GM18870 (cell line): ENCODE data around the gene ARHGEF12.
"Not testable (repeated sequence)": the region's sequence is repeated elsewhere in the genome, so short reads cannot be mapped to it uniquely, and the experiment has no call there.

Experiments
- ATAC-seq: cut with Tn5 transposase; IDR thresholded peaks from one replicate; pipeline ENCODE4 v1.9.1; 2021; ENCODE audit warnings: moderate library complexity; ENCODE audit not compliant: unreplicated experiment

Gene ARHGEF12

DNA sequence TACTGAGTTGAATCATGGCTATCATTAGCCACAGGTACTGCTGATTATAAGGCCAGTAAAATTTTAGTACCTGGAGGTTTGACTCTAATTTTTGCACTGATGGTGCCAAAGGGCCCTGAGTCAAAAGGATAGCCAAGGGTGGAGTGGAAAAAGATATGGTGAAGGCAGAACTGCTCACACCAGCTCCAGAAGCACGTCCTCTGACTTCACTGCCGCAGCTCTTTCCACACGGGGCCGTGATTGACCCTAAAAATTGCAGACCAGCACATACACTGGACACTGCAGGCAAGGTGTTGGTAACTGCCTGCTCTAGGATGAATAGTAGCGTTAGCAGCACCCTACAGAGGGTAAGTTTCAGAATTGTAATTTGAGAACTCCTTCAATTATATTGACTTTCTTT lies 149.9 kb downstream of the ARHGEF12 start:
- ATAC-seq = no peak

DNA sequence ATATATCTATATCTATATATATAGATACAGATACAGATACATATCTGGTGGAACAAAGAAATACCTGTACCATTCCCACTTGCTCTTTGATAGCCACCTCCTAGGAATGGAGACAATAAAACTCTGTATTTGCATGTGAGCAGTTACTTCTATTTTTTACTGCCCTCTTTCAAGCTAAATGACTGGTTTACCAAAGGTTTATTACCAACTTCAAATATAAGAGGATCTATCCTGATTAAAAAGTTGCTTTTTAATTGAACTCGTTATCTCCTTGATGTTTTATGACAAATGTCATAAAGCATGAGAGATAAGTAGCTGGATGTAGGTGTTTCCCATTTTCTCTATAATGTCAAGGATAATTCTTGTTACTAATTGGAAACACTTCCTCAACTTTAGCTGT lies 153.6 kb downstream of the ARHGEF12 start:
- no peak for ATAC-seq

DNA sequence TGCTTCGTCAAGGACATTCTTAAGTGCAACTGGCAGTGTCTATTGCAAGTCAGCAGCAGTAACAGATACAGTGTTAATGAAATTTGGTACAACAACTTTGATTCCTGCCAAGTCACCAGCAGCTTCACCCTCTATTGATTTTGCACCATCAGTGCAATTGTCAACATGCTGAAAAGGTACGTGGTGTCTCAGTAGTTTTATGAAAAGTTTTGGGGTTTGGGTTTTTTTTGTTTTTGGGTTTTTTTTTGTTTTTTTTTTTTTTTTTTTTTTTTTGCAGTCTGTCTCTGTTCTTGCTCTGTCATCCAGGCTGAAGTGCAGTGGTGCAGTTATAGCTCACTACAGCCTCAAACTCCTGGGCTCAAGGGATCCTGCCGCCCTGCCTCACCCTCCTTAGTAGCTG lies 156.3 kb downstream of the ARHGEF12 start:
- no peak for ATAC-seq

DNA sequence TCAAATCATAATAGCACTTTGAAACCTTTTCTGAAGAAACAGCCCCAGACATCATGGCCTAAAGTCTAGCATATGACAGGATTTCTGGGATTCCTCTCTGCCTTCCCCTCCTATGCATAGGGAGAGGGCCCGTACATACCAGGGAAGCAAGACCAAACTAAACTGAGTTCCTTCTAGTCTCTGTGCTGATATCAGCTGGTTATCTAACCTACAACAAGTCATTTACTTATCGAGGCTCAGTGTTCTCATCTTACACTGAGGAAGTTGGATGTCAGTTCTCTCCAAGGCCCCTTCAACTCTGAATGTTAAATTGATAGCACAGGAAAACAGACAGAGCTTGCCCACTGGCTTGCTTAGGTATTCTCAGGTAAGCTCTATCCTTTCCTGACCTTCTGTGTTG lies 158.4 kb downstream of the ARHGEF12 start:
- ATAC-seq = no peak

DNA sequence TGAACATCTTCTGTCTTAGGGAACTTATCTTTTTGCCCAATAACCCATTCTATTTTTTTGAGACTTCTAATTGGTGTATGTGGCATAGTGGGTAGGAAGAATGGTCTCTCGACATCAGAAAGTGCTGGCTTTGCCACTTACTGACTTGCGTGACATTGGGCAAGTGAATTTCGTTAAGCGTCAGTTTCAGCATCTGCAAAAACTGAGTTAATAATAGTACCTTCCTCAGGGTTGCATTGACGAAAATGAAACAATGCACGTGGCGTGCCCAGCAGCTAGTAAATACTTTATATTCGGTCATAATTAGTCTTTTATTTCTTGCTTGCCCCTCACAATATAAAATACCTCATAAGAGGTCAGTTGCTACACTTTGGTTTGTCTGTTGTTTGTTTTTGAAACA lies 162.9 kb downstream of the ARHGEF12 start:
- ATAC-seq = no peak

DNA sequence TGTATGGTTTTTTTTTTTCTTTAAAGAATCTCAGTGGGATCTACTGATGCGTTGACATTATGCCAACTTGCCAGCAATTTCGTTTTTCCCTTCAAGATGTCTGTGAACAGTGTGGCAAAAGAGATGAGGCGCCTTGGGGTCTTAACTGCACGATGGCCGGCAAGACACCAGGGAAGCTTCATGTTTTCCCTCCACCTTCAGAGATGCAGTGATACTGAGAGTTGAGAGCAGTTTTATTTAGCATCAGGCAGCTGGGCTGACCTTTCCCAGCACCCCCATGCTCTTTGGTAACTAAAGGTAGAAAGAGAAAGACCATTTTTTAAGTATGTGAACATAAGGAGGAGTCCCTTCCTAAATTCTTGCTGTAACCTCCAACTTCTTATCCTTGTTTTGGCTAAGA lies 163.6 kb downstream of the ARHGEF12 start:
- ATAC-seq = no peak

DNA sequence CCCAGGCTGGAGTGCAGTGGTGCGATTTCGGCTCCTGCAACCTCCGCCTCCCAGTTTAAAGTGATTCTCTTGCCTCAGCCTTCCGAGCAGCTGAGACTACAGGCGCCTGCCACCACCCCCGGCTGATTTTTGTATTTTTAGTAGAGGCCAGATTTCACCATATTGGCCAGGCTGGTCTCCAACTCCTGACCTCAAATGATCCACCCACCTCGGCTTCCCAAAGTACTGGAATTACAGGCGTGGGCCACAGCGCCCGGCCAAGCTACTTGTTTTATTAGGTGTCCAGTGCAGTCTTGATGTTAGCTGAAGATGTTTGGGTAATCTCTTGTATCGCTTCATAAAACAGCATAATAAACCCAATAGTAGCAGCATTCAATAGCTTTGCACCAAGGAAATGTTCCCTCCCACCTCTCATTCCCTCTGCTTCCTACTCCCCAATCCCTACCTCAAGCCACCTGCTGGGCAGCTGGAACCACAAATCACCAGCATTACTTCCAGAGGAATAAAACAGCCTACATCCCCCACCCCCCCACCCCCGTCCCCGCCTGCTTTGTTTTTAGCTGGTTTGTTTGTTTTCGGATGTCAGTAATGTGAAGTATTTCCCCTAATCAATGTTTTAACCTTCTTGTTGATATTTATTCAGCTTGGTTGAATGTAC lies 164.3 kb downstream of the ARHGEF12 start:
- no peak for ATAC-seq

DNA sequence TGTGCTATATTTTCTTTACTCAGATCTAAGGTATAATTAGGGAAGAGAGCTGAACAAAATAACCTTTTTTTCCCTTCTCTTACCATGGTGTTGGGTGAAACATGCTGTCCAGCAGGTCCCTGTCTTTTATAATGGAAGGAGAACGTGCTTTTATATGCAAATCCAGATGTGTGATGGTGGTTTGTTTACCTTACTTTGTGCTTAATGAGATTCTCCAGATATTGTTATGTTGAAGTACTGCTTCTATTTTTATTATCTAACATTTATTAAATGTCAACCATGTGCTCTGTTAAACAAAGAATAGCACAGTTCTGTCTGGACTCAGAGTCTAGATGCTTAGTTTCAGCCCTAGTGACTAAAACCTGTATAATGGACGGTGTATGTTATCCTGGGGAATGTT lies 165.2 kb downstream of the ARHGEF12 start:
- no peak for ATAC-seq

DNA sequence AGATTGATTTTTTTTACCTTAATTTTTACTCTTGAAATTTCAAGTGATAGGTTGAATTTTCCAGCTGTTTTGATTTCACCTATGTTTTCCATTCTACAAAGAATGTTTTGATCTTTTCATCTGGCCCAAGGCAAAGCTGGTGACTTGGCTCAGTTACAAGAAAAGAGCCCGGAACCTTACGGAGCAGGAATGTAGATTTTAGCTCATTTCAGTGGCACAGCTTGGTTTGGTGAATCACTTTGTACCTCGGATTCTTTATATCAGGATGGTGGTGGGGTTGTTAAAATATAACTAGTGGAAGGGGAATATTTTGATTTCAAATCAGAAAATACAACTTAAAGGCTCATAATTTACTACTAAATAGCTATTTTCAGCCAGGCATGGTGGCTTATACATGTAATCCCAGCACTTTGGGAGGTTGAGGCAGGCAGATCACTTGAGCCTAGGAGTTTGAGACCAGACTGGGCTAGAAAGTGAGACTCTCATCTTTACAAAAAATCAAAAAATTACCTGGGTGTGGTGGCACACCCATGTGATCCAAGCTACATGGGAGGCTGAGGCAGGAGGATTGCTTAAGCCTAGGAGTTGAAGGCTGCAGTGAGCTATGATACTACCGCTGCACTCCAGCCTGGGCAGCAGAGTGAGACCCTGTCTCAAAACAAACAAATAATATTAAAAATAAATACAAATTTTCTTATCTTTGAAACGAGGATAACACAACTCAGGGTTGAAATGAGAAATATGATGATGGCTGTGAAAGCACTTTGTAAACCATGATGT lies 166.0 kb downstream of the ARHGEF12 start:
- ATAC-seq = no peak

DNA sequence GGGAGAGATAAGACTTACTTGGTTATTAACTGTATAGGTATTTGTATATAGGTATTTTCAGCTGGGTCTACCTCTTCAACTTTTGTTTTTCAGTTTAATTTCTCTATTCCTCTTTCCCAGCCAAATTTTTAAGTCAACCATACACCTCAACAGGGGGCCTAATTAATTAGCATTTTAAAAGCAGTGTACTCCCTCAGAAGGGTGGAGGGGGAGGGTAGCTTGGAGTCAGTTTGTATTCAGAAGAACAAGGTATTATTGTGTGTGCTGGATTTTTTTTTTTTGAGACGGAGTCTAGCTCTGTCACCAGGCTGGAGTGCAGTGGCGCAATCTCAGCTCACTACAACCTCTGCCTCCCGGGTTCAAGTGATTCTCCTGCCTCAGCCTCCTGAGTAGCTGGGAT lies 167.3 kb downstream of the ARHGEF12 start:
- ATAC-seq = not testable (repeated sequence)

DNA sequence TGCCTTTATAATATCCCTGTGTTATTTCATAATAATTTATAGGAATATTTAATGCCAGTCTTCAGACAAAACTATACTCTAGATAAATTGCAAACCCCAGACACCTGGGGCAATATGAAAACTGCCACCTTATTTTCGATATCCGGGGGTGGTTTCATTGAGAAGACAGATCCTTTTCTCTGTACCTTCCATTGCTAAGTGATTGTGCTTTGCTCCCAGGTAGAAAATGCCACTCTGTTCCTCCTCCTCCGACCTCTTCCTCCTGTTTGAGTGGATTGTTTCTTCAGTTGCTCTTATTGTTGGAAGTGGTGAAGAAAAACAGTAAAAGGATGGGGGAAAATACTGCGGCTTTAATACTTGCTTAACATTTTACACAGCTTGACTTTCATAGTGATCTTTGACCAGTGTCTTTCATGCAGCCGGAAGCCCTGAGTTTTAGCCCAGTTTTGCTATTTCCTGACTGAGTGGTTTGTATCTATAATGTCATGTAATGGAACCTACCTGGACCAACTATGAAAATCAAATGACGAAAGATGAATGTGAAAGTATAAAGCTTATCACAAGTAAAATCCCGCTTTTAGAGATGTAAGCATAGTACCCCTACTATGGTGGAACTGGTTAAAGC lies 169.7 kb downstream of the ARHGEF12 start:
- ATAC-seq = no peak

DNA sequence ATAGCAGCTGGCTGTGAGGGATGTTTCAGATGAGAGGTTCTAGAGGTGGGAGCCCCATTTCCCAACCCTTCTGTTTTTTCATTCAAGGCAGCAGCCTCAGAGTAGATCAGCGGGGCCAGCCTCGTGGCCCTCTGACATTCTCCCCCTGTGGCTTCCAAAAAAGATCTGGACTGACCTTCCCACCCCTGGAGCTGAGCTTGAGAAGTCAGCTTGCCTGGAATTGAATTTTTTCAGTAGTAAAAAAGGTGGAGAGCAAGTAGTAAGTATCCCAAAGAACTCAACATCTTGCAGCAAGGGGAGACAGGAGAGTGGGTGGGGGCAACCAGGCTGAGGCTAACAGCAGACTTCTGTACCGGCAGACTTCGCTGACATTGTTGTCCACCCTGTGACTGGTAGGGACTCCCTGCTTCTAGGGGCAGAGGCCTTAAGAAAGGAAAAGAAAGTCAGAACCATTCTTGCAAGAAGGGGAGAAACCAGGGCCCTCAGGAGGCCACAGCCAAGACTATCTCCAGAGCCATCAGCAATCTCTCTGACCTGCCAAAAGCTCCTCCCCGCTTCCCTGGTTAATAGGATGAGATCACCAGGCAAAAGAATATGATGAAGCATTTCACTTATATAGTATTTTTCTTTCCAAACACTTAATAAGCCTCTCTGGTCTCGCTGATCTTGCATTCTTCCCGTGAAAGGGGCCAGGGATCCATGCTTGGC lies 173.3 kb downstream of the ARHGEF12 start:
- ATAC-seq = no peak

DNA sequence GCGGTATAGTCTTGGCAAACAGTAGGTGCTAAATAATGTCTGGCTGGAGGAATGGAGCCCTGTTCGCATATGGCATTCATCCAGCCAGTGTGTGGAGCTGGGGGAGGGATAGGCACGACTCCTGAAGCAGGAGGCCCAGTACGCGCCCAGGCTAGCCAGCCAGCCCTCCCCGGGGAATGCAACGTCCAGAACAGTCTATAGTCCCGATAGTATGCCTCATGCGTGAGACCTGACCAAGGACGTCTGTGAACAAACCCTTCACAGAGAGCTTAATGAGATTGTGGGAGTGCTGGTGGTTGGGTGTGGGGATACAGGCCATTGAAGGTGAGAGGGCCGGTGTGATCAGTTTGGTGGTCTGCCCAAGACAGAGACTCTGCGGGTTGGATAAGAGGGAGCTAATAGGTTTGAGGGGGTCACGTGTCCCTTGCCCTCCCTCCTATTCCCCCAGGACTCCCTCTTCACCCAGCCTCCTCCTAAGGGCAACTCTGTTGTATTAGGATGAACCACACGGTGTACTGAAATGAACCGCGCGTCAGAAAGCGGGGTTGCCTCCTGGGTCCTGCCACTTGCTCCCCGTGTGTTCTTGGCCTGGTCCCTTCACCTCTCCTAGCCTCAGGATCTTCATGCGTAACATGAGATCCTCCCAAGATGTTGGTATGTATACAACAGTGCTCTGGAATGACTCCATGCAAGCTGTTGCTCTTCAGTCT lies 174.3 kb downstream of the ARHGEF12 start:
- no peak for ATAC-seq

DNA sequence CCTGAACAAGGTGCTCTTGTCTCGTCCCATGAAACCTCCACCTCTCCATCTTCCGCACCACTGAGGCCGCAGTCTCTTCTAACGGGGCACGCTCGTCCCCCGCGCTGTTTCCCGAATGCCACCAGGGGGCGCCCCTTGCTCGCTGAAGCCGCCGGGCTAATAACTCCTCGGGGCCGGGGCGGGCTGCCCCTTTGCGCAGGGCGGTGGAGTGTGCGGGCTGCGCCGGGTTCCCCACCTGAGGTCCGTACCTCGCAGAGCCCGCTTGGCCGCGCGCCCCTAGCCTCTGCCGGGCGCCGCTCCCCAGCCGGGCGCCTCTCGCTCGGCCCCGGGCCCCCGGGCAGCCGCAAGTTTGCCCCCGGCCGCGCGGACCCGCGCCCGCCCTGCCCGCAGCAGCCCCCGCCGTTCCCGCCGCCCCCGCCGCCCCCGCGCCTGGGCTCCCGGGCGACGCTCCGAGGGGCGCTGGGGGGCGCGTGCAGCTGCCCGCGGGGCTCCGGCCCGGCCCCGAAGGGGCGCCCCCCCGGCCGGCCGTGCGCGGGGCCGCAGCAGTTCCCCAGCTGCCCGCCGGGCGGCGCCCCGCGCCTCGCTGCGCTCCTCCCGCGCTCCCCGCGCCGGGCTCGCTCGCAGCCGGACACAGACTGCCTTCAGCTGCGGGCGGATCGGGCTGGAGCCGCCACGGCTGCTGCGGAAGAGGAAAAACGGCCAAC lies 175.1 kb downstream of the ARHGEF12 start, which contains the start of gene GRIK4:
Gene GRIK4, plus strand, starts transcription at position 633 of the 704 bp plus-strand sequence. CDS start 148,571 bp downstream, outside the sequence.
- peak; percentile 69 for ATAC-seq

DNA sequence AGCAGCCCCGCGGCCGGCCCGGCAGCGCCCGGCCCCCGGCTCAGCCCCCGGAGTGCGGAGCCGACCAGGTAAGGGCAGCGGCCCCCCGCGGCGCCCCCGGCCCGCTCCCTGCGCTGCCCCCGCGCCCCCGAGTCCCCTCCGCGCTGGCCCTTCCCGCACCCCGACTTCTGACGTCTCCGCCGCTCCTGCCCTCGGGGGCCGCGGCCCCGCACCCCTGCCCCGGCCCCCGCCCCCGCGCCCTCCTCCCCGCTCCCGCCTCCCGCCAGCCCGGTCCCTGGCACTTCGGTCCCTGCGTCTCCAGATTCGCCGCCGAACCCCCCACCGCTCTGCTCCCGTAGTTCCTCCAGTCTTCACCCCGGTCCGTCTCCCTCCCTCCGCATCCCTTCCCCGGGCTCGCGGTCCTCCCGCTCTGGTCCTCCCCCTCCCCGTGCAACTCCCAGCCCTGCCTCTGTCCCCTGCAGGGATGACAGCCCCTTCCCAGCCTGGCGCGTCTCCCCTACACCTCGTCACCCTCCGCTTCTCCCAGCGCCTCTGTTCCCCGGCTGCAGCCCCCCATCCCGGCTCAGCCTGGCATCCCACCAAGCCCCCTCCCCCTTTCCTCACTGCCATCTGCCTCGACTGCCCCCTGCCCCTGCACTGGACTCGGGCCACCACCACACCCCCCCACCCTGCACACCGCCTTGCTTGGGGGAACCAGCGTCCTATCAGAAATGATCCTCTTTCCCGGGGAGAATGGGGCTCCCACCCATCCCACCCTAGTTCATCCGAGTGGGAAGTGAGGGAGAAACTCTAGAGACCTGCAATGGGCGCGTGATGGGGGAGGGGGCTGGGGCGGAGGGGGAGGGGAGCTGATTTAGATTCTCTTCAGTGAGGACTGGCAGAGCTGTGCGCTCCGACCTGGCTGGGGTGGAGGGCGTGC lies 175.9 kb downstream of the ARHGEF12 start:
- ATAC-seq = no peak

DNA sequence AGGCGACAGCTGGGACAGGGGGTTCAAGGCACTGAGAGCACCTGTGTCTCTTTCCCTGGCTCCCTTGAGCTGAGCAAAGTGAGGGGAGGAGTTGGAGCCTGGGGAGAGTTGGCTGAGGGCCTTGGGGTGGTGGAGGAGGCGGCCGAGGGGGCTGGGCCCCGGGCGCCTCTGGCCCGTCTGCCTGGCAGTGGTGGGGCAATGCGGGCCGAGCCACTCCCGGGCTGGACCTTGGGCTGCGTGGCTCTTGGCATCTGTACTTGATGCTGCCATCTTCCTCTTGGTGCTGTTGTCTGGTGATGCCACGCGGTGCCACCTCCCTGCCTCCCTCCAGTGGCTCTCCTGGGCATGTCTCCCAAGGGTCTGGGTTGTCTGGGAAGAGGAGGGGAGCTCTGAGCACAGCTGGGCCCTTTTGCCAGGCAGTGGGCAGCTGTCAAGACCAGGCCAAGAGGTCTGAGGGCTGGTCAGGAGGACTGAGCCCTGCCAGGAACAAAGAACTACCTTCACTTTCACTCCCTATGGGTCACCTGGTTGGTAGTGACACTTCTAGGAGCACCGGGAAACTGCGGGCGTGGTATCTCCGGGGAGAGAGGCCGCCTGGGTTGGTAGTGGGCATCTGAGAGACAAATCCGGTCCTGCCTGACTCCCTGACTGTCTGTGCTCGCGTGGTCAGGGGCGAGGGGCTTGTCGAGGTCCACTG lies 176.7 kb downstream of the ARHGEF12 start:
- ATAC-seq = no peak

DNA sequence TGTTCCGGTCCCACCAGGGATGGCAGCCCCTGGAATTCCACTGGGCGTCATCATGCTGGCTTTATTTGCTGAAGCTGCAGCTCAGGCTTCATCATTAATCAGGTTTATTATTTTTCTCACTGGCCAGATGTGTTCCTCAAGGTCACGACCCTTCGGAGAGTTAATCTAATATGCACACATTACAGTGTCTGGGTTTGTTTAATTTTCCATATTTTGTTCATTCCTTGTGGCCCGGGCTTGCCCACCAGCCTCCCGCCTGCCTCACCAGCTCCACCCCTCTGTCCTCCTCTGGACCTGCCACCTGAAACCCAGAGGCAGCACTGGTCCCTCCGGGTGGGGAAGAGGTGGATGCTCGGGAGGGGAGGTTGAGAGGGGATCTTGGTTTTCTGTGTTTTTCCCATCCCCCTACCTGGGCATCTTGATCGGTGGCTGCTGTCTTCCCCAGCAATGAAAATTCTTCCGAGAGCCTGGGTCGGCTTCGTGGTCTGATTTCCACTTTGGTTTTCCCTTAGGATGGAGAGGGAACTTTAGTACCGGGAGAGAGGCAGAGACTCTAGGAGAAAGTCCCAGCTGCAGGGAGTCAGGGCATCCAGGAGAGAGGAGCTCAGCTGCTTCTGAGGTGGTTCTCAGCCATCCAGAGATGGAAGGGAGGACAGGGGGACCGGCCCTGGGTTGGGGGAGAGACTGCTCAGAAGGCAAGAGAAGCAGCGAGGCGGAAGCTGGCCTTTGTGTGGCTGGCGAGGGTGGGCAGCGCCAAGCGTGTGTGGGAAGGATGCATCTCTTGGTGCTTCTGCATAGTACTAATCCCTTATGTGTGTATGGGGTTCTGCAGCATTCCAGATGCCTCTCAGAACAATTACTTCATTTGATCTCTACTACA lies 177.5 kb downstream of the ARHGEF12 start:
- no peak for ATAC-seq
